OCI-LY3 (cell line): ENCODE data around the gene OR11H7.

Experiments
- H2AFZ ChIP-seq: fragments of 200-600, 300-600 bp; shearing (Covaris generic); 2 replicates; pipeline ENCODE4 v1.6.0; 2014; ENCODE audit warnings: antibody characterized with exemption, low read depth, low read length
- H3K27ac ChIP-seq: fragments of 200-600, 300-600 bp; sonication (generic); 2 replicates; pipeline ENCODE4 v1.5.1; 2014; ENCODE audit warnings: mild to moderate bottlenecking, low read length, moderate library complexity, mixed read lengths
- H3K27me3 ChIP-seq: fragments of 200-600, 300-600 bp; sonication (generic); 2 replicates; pipeline ENCODE4 v1.6.1; 2014; ENCODE audit warnings: low read depth, low read length, mixed read lengths
- H3K36me3 ChIP-seq: fragments of 200-600, 300-600 bp; sonication (generic); replicated peaks from 2 replicates; pipeline ENCODE3; 2014; ENCODE audit warnings: low read depth, low read length, mixed read lengths
- H3K4me1 ChIP-seq: fragments of 300-600, 200-600 bp; sonication (generic); 2 replicates; pipeline ENCODE4 v1.6.1; 2014; ENCODE audit warnings: low read length, mixed read lengths
- H3K4me2 ChIP-seq: fragments of 200-600, 300-600 bp; sonication (generic); 2 replicates; pipeline ENCODE4 v1.6.1; 2014; ENCODE audit warnings: low read length, mixed read lengths
- H3K4me3 ChIP-seq: fragments of 300-600, 200-600 bp; sonication (generic); 2 replicates; pipeline ENCODE4 v1.5.1; 2014; ENCODE audit warnings: antibody characterized with exemption, mild to moderate bottlenecking, low read length, moderate library complexity
- H3K79me2 ChIP-seq: fragments of 300-600, 200-600 bp; shearing (Covaris generic); 2 replicates; pipeline ENCODE4 v1.6.1; 2014; ENCODE audit warnings: mild to moderate bottlenecking, low read length, mixed read lengths
- H3K9ac ChIP-seq: fragments of 300-600, 200-600 bp; shearing (Covaris generic); 2 replicates; pipeline ENCODE4 v1.6.0; 2014; ENCODE audit warnings: mild to moderate bottlenecking, low read length, moderate library complexity
- H3K9me3 ChIP-seq: fragments of 200-600, 300-600 bp; shearing (Covaris generic); 2 replicates; pipeline ENCODE4 v1.6.1; 2014; ENCODE audit warnings: low read length, mixed read lengths; ENCODE audit not compliant: insufficient read depth
- H4K20me1 ChIP-seq: fragments of 200-600, 300-600 bp; sonication (generic); 2 replicates; pipeline ENCODE4 v1.6.1; 2016; ENCODE audit warnings: low read length, mixed read lengths; ENCODE audit not compliant: insufficient read depth
- CTCF ChIP-seq: fragments of 200-600, 300-600 bp; sonication (generic); IDR thresholded peaks from 2 replicates; pipeline ENCODE4 v1.5.1; 2014; ENCODE audit warnings: antibody characterized with exemption, low read length, low read depth
- EZH2phosphoT487 ChIP-seq: fragments of 200-600 bp; shearing (Covaris generic); IDR thresholded peaks from 2 replicates; pipeline ENCODE4 v1.6.1; 2018; ENCODE audit warnings: antibody characterized with exemption, mixed run types, low read depth

OR11H7 gene

DNA sequence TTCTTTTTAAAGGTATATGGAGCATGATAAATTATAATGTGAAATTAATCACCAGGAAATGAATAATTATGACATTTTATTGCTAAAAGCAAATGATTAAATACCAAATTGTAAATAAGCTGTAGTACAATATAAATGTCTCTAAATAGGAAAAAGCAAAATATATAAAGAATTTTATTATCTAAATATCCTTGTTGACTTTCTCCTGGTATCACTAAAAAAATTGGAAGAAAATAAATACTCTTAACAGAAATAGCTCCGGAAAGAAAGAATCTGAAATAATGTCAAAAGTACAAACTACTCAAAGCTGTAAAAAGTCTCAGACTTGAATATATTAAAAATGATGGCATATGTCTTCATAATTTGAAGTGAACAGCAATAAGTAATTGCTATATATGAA is at the start of gene OR11H7:
Gene OR11H7, plus strand, starts transcription at position 301 of the 400 bp plus-strand sequence.
- no peaks in the 10 kb centered on the region for H3K79me2 ChIP-seq
- no peak for TF ChIP-seq CTCF
- TF ChIP-seq EZH2phosphoT487 = no peak
- H3K4me1 ChIP-seq = no peaks in the 10 kb centered on the region
- H4K20me1 ChIP-seq = no peaks in the 10 kb centered on the region
- H3K27me3 ChIP-seq = no peaks in the 10 kb centered on the region
- H3K27ac ChIP-seq = no peak within 1 kb of the TSS
- H3K36me3 ChIP-seq = no peaks in the 10 kb centered on the region
- H3K4me3 ChIP-seq = no peak within 1 kb of the TSS
- H3K9ac ChIP-seq = no peak within 1 kb of the TSS
- no peaks in the 10 kb centered on the region for H3K9me3 ChIP-seq
- H3K4me2 ChIP-seq = no peak within 1 kb of the TSS
- no peak within 1 kb of the TSS for H2AFZ ChIP-seq

DNA sequence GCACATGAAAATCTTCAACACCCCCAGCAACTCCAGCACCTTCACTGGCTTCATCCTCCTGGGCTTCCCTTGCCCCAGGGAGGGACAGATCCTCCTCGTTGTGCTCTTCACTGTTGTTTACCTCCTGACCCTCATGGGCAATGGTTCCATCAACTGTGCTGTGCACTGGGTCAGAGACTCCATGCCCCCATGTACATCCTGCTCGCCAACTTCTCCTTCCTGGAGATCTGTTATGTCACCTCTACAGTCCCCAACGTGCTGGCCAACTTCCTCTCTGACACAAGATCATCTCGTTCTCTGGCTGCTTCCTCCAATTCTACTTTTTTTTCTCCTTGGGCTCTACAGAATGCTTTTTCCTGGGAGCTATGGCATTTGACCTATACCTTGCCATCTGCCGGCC is 49.6 kb upstream of the OR11H7 start:
- no peaks in the 10 kb centered on the region for H3K9me3 ChIP-seq
- no peaks in the 10 kb centered on the region for H4K20me1 ChIP-seq
- peaks cover 20% of the 10 kb centered on the region for H3K4me1 ChIP-seq
- no peak for TF ChIP-seq EZH2phosphoT487
- TF ChIP-seq CTCF = no peak
- no peak overlapping the region for H3K27ac ChIP-seq
- H2AFZ ChIP-seq = no peak overlapping the region
- H3K79me2 ChIP-seq = no peaks in the 10 kb centered on the region
- no peaks in the 10 kb centered on the region for H3K36me3 ChIP-seq
- H3K4me3 ChIP-seq = no peak overlapping the region
- H3K4me2 ChIP-seq = peak overlapping the region; percentile 40
- H3K9ac ChIP-seq = no peak overlapping the region
- H3K27me3 ChIP-seq = no peaks in the 10 kb centered on the region

DNA sequence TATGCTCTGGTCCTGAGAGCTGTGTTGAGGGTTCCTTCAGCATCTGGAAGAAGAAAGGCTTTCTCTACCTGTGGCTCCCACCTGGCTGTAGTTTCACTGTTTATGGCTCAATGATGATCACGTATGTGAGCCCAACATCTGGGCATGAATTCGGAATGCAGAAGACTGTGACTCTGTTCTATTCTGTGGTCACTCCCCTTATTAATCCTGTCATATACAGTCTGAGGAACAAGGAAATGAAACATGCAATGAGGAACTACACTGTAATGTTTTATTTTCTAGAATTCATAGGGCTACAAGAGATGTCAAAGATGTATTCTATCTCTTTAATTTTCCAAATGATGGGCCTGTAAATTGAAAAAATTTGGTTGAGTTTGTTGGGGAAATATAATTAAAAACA is 48.9 kb upstream of the OR11H7 start:
- H3K4me3 ChIP-seq = peak overlapping the region; percentile 6; the same call in 1 of the 2 replicates
- H4K20me1 ChIP-seq = no peaks in the 10 kb centered on the region
- no peak overlapping the region for H3K27ac ChIP-seq
- no peaks in the 10 kb centered on the region for H3K79me2 ChIP-seq
- no peak overlapping the region for H2AFZ ChIP-seq
- peaks cover 20% of the 10 kb centered on the region for H3K4me1 ChIP-seq
- no peaks in the 10 kb centered on the region for H3K9me3 ChIP-seq
- peak overlapping the region; percentile 40 for H3K4me2 ChIP-seq
- H3K36me3 ChIP-seq = no peaks in the 10 kb centered on the region
- H3K9ac ChIP-seq = no peak overlapping the region
- no peaks in the 10 kb centered on the region for H3K27me3 ChIP-seq
- TF ChIP-seq EZH2phosphoT487 = no peak
- no peak for TF ChIP-seq CTCF

GRCh38 chr14:20180486-20180885 is 48.3 kb upstream of the OR11H7 start:
- H3K36me3 ChIP-seq = no peaks in the 10 kb centered on the region
- H3K9ac ChIP-seq = no peak overlapping the region
- peaks cover 20% of the 10 kb centered on the region for H3K4me1 ChIP-seq
- no peaks in the 10 kb centered on the region for H3K79me2 ChIP-seq
- peak overlapping the region; percentile 40; the same call in 1 of the 2 replicates for H3K4me2 ChIP-seq
- TF ChIP-seq EZH2phosphoT487 (no peak), CTCF (no peak)
- no peak overlapping the region for H3K27ac ChIP-seq
- H4K20me1 ChIP-seq = no peaks in the 10 kb centered on the region
- no peak overlapping the region for H2AFZ ChIP-seq
- H3K9me3 ChIP-seq = no peaks in the 10 kb centered on the region
- H3K27me3 ChIP-seq = no peaks in the 10 kb centered on the region
- H3K4me3 ChIP-seq = no peak overlapping the region
